DND-41 (cell line): ENCODE results near the gene NDUFS7.

Experiments
- CTCF ChIP-seq: IDR thresholded peaks from 2 replicates; pipeline ENCODE4 v1.5.1; 2012; ENCODE audit warnings: borderline replicate concordance, low read length, moderate library complexity, mild to moderate bottlenecking; ENCODE audit not compliant: poor library complexity, severe bottlenecking; ENCODE audit errors: extremely low read depth
- EZH2 ChIP-seq: IDR thresholded peaks from 3 replicates; pipeline ENCODE4 v1.6.1; 2012; ENCODE audit warnings: borderline replicate concordance, low read depth, mild to moderate bottlenecking, moderate library complexity, low read length, inconsistent platforms; ENCODE audit not compliant: severe bottlenecking

- TF ChIP-seq CTCF (no peak), EZH2 (no peak)
Measured at GRCh38 chr19:1434040-1434366, 50.3 kb downstream of the NDUFS7 start.
